Left lobe of liver (tissue), 2 donors: ENCODE data around the gene IGF1R. TPM values are rescaled to one million over a fixed set of nuclear protein-coding genes. Genes with fewer than 3 reads are reported as not detected.
"Not testable (repeated sequence)": the region's sequence is repeated elsewhere in the genome, so short reads cannot be mapped to it uniquely, and the experiment has no call there.

Experiments
- ATAC-seq: fragments of 200-7000 bp; cut with Tn5 transposase; one replicate; pipeline ENCODE4 v1.9.1; 2020; ENCODE audit warnings: mild to moderate bottlenecking, moderate library complexity
- DNase-seq: peaks from one replicate; pipeline ENCODE4 v3.0.0-alpha.2; 2020; ENCODE audit warnings: low spot score
- total RNA-seq: library from RNA; stranded (reverse); gene quantifications from one replicate; pipeline ENCODE4 v1.2.1, GENCODE V29; 2021
- donor health status: DM: no; HTN: no; CAD: no; lungs with moderate emphysema.
- donor health status: DM: no; HTN: yes; CAD: no.

Gene IGF1R
- total RNA-seq, 1 donor from 2014 or later = 3.3 TPM

- ATAC-seq, DNase-seq: not testable (repeated sequence)
These were observed 356.9 kb downstream of the IGF1R start for GRCh38 chr15:99004998-99005974.

GRCh38 chr15:99006146-99006545 is 357.8 kb downstream of the IGF1R start:
- DNase-seq (no peak), ATAC-seq (no peak)

- no peak for ATAC-seq
- DNase-seq = no peak
These were observed 358.7 kb downstream of the IGF1R start for GRCh38 chr15:99006904-99007495.

GRCh38 chr15:99009741-99010330 is 361.5 kb downstream of the IGF1R start:
- DNase-seq (no peak), ATAC-seq (no peak)

GRCh38 chr15:99010768-99011167 is 362.4 kb downstream of the IGF1R start:
- no peak for ATAC-seq
- no peak for DNase-seq
